HG02759 (cell line): ENCODE data around the gene ARNT2.

Source experiments
- ATAC-seq: cut with Tn5 transposase; IDR thresholded peaks from one replicate; pipeline ENCODE4 v1.9.1; 2021; ENCODE audit warnings: mild to moderate bottlenecking, moderate library complexity; ENCODE audit not compliant: unreplicated experiment

The ARNT2 gene

DNA sequence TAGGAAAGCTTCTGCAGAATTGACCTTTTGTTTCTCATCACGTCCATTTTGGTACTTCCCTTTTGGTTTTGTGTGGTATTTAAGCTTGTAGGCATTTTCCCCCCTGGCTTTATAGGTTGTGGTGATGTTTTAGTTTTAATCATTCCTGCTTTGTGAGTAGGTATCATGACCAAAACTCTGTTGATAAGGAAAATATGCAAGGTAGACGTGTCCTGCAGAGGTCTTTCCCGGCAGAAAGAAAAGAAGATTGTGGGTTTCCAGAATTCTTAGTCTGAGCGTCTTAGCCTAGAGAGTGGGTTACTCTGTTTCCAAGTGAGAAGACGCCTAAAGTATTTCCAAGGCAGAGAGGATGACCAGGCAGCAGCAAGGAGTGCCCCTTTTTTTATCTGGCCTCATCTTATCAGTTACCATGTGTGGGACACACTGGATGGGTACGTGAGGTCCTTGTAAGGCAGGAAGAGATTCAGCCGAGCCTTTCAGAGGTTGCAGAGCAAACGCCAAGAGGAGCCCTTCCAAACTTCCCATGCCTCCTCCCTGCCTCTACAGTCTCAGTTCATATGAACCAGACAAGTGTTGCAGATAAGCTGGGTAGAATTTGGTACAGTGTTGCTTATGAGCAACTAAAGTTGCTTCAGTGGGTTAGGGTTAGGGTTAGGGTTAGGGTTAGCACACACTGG is 58.8 kb downstream of the ARNT2 start:
- ATAC-seq, result no peak

DNA sequence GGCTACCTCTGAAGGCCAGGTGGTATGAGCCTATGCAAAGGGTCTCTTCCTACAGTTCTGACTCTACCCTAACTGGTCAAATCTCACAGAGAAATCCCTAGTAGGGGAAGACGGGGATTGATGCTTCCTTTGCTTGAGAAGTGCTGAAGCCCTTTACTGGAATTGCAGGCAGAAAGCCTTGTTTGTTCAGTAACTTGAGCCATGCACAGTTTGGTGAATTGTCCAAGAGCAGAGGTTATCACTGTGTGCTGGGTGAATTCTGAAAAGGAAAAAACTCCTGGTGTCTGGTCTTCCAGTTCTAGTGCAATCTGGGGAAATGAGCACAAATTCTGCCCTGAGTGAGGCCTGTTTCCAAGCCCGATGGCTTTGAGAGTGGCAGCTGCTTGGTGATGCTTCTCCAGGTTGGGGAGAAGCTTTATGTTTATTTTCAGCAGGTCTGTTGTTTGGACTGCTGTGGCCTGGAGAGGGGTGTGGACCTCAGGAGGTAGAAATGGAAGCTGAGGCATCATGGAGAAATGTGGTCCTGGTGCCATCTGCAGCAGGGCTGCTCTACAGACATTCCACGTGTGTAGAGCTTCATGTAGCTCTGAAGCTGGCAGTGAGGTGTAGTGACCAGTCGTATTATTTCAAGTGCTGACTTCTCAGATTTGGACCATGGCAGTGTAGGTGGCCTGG is 60.9 kb downstream of the ARNT2 start:
- no peak for ATAC-seq

DNA sequence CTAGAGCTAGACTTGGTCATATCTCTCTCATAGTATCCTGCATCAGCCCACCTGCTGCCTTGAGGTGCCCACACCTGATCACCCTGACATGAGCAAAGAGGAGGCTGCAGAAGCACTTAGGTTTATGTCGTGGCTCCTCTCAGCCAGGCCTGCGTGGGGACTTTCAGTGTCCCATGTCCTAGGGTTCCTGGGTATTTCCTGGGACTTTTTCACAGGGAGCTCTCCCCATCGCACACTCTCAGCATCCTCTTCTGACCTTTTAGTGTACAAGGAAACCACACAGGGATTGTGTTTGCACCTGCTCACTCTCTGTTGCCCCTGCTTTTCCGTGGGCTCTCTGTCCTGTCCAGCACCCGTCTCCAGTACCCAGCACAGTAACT is 61.4 kb downstream of the ARNT2 start:
- ATAC-seq, result no peak

DNA sequence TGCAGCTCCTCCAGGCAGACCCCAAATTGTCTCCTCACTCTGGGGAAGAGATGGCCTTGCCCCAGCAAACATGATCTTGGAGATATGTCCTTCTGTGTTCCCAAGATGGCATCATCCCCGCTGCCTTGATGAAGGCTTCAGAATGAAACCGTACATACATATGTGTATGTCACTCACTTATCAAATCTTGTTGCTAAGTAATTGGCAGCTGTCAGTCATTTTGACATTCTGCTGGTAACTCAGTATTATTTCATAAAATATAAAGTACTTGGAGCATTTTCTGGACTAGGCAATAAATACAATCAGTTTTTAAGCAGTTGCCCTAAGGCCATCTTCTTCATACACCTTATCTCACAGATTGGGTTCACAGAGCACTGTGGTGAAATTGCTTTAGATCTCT is 62.4 kb downstream of the ARNT2 start:
- ATAC-seq, result no peak

GRCh38 chr15:80467311-80467714 is 63.1 kb downstream of the ARNT2 start:
- no peak for ATAC-seq

- no peak for ATAC-seq
Observed at GRCh38 chr15:80468796-80469195, 64.6 kb downstream of the ARNT2 start.

GRCh38 chr15:80471881-80472280 is 67.7 kb downstream of the ARNT2 start:
- ATAC-seq, result no peak

GRCh38 chr15:80473286-80474223 is 69.4 kb downstream of the ARNT2 start:
- ATAC-seq, result no peak

- no peak for ATAC-seq
Observed at GRCh38 chr15:80474224-80475215, 70.3 kb downstream of the ARNT2 start.

- no peak for ATAC-seq
Observed at GRCh38 chr15:80475572-80475971, 71.4 kb downstream of the ARNT2 start.

DNA sequence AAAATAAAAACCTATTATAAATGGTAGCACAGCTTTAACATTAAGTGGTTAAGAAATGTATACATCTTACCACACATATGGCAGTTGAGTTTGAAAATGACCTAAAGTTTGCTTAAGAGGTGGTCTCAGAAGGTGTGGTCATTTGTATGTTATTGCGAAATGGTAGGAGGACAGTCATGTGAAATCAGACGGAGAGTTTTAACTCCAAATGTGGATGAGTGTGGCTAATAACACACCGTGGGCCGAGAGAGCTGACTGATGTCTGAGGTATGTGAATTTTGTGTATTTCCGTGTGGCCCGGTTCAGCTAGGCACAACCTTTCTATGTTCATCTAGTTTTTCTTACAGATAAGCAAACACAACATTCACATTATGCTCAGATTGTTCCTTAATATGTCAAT is 71.9 kb downstream of the ARNT2 start:
- no peak for ATAC-seq

- no peak for ATAC-seq
Observed at GRCh38 chr15:80478075-80478474, 73.9 kb downstream of the ARNT2 start.

DNA sequence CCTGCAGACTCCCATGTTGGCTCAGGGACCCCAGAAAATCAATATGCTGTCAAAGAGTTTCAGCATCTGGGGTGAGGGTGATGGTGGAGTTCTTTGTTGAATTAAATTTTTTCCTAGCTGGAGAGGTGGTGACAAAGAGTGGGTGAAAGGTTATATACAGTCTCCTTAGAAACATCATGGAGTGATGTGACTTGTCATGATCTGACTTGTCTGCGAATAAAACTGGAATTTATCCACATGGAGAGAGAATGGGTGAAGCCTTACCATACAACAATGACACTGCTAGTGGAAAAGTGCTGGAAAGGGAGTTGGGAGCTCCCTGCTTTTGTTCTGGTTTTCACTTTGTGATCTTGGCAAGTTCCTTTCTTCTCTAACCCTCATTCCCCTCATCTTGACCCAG is 75.0 kb downstream of the ARNT2 start:
- ATAC-seq, result no peak

DNA sequence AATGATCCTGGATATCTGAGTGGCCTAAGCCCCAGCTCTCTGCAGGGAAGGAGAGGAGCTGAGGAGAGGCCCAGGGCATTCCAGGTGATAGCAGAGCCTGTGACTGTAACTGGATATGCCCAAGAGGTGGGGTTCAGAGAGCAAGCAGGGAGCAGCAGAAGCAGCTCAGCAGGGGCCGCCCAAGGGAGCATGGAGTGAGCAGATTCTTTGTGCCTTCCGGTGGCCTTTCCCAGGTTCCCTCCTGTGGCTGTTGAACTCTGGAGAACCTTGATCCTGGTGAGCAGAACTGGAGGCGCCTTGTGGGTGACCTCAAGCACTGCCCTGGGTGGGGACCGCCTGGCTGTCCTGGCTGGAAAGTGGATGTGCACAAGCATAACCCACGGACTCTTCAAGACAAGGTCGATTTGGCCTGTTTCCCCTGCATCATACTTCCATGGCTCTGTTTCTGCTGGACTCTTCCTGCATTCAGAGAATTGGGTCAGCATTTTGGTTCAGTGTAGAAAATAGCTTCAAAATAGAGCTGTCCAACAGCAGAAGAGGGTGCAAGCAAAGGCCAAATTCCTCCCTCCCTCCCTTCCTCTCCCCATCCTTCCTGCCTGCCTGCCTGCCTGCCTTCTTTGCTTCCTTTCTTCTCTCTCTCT is 76.1 kb downstream of the ARNT2 start:
- no peak for ATAC-seq

DNA sequence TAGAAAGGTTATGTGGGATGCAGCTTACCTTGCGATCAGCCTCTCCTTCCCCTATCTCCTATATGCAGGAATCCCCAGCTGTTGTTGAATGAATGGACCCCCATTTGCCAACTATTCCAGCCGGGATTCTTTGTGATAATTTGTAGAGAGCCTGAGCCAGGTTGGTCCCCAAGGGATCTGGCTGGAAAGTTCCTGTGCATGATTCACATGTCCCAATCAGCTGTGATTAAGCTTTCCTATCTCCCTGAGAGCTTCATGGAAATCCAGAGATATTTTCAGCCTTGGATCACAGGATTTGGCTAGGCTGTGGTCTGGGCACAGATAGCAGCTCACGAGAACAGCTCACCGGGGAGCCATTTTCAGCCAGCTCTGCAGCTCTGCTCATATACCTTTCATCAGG is 76.7 kb downstream of the ARNT2 start:
- ATAC-seq, result no peak

GRCh38 chr15:80482696-80483095 is 78.5 kb downstream of the ARNT2 start:
- ATAC-seq, result no peak

DNA sequence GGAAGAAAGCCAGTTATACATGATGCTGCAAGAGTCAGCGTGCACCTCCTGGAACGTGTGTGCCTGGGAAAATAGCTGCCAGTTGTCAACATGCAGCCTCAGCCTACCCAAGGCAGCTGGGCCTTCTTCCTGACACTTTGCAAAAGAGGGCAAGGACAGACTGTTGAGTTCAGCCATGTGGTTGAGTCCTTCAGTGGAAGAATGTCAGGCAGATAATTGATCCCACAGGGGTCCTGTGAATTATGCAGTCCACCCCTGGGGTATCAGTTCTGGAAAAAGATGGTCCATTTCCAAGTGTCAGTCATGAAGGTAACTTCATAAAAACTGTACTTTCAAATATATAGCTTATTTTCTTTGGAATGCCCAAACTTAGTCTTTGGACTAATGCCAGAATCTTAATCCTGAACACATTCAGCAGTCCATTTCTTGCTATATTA is 79.6 kb downstream of the ARNT2 start:
- ATAC-seq, result no peak

DNA sequence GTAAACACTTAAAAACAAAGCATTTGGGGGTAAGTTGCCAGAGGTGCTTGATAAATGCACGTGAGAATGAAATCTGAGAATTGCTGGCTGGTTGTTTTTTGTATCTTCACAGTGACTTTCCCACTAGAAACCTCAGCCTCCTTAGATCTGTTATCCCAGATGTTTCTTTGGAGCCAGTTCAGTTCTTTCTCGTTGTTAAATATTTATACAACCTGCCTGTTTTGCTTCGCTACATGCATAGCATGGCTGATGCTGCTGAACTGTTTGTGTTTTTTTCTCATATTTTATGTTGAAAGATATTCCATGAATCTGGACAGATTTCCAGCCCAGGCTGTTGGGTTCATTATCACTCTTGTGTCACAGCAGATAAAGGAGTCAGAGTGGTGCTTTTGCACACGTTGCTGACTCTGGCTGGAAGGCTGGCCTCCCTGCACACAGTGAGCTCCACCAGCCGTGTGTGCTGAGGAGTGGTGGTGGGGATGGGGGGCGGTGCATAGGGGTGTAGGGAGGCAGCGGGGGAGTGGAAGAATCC is 80.2 kb downstream of the ARNT2 start:
- ATAC-seq, result no peak

DNA sequence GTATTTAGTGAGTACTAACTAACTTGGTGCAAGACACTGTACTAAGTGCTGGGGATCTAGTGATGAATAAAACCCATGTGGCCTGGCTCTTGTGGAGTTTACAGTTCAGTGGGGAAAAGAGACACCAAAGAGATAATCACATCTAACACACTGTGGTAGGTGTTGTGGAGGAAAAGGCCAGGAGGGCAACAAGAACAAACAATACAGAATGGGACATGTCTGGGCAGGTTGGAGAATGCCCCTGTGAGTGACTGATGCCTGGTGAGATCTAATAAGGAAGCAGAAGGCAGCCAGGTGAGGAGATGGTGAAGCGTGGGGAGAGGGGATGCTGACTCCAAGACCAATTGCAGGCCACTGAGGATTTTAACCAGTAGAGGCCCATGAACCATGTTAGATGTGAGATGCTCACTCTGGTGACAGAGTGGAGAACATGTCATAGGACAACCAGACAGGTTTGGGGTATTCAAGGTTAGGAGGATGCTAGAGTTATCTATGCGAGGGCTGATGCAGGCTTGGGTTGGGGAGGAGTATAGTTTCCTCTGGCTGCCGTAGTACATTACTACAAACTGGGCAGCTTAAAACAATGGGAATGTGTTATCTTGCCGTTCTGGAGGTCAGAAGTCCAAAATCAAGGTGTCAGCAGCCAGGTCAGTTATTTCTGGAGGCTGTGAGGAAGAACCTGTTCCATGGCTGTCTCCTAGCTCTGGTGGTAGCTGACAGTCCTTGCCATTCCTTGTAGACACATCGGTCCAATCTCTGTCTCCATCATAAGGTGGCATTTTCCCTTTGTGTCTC is 81.4 kb downstream of the ARNT2 start:
- ATAC-seq, result no peak
